Measurements from ENCODE around the gene SPATA46.

The SPATA46 gene

GRCh38 chr1:162373072-162373427, 3.6 kb downstream of the SPATA46 start:
- no peak for FAIRE-seq

GRCh38 chr1:162372159-162373071, 4.2 kb downstream of the SPATA46 start:
- FAIRE-seq: no peak

GRCh38 chr1:162371611-162372010, 5.0 kb downstream of the SPATA46 start:
- FAIRE-seq: no peak

GRCh38 chr1:162370721-162371120, 5.9 kb downstream of the SPATA46 start:
- FAIRE-seq: no peak

- no peak for FAIRE-seq
These were observed 6.5 kb downstream of the SPATA46 start for GRCh38 chr1:162370161-162370560.

GRCh38 chr1:162369571-162369970, 7.1 kb downstream of the SPATA46 start:
- FAIRE-seq: no peak

GRCh38 chr1:162368451-162368850, 8.2 kb downstream of the SPATA46 start:
- no peak for FAIRE-seq

- FAIRE-seq: no peak
These were observed 8.9 kb downstream of the SPATA46 start for GRCh38 chr1:162367772-162368171.

- no peak for FAIRE-seq
These were observed 9.6 kb downstream of the SPATA46 start for GRCh38 chr1:162367073-162367472.

- FAIRE-seq: no peak
These were observed 10.0 kb downstream of the SPATA46 start for GRCh38 chr1:162366671-162367070.

GRCh38 chr1:162366149-162366548, 10.5 kb downstream of the SPATA46 start:
- no peak for FAIRE-seq

GRCh38 chr1:162365284-162366020, 11.2 kb downstream of the SPATA46 start:
- FAIRE-seq: no peak

GRCh38 chr1:162364498-162364897, 12.2 kb downstream of the SPATA46 start:
- FAIRE-seq: no peak

- no peak for FAIRE-seq
These were observed 12.8 kb downstream of the SPATA46 start for GRCh38 chr1:162363823-162364222.

- FAIRE-seq: no peak
These were observed 15.3 kb downstream of the SPATA46 start for GRCh38 chr1:162361349-162361748.

GRCh38 chr1:162360874-162361260, 15.8 kb downstream of the SPATA46 start:
- no peak for FAIRE-seq

- FAIRE-seq: no peak
These were observed 16.3 kb downstream of the SPATA46 start for GRCh38 chr1:162360237-162360873.

- FAIRE-seq: no peak
These were observed 17.0 kb downstream of the SPATA46 start for GRCh38 chr1:162359523-162360236.

GRCh38 chr1:162358928-162359327, 17.7 kb downstream of the SPATA46 start:
- no peak for FAIRE-seq

- FAIRE-seq: no peak
These were observed 18.9 kb downstream of the SPATA46 start for GRCh38 chr1:162357681-162358266.

- no peak for FAIRE-seq
These were observed 23.0 kb downstream of the SPATA46 start for GRCh38 chr1:162353702-162354101.

- no peak for FAIRE-seq
These were observed 23.6 kb downstream of the SPATA46 start for GRCh38 chr1:162353078-162353477.
